Trophoblast cell (in vitro differentiated cells and primary cell): ENCODE data around the gene MSI1.

Experiments
- DNase-seq, 2 donors: peaks; one replicate each; pipeline ENCODE4 v3.0.0-alpha.2; 2016
- H2AFZ ChIP-seq: 2 replicates; pipeline ENCODE4 v1.6.1; 2013; ENCODE audit warnings: low read length, moderate library complexity, mild to moderate bottlenecking; ENCODE audit not compliant: insufficient read depth, poor library complexity
- H2AK5ac ChIP-seq: 2 replicates; pipeline ENCODE4 v1.6.1; 2013; ENCODE audit warnings: mild to moderate bottlenecking, low read length
- H2BK120ac ChIP-seq: 2 replicates; pipeline ENCODE4 v1.6.1; 2013; ENCODE audit warnings: low read length, mild to moderate bottlenecking, moderate library complexity; ENCODE audit not compliant: insufficient read depth, poor library complexity
- H2BK12ac ChIP-seq: 2 replicates; pipeline ENCODE4 v1.6.1; 2013; ENCODE audit warnings: mild to moderate bottlenecking, low read length, moderate library complexity
- H2BK5ac ChIP-seq: 2 replicates; pipeline ENCODE4 v1.6.1; 2013; ENCODE audit warnings: low read length, low read depth, moderate library complexity, mild to moderate bottlenecking; ENCODE audit not compliant: poor library complexity
- H3K14ac ChIP-seq: 2 replicates; pipeline ENCODE4 v1.6.1; 2013; ENCODE audit warnings: mild to moderate bottlenecking, low read length
- H3K18ac ChIP-seq: 2 replicates; pipeline ENCODE4 v1.6.1; 2013; ENCODE audit warnings: mild to moderate bottlenecking, low read length
- H3K23ac ChIP-seq: 2 replicates; pipeline ENCODE4 v1.6.1; 2013; ENCODE audit warnings: low read length
- H3K27ac ChIP-seq: 2 replicates; pipeline ENCODE4 v1.5.1; 2013; ENCODE audit warnings: low read depth, mild to moderate bottlenecking, inconsistent platforms, low read length, moderate library complexity
- H3K27me3 ChIP-seq: 2 replicates; pipeline ENCODE4 v1.6.1; 2013; ENCODE audit warnings: inconsistent platforms, mild to moderate bottlenecking, low read length, moderate library complexity; ENCODE audit not compliant: insufficient read depth
- H3K36me3 ChIP-seq, 2 experiments: 1 replicate in 1 of 2; 2 replicates in 1 of 2; pipeline ENCODE4 v1.6.1; 2013; ENCODE audit warnings: low read length in 2 of 2, mild to moderate bottlenecking in 2 of 2, moderate library complexity in 1 of 2; ENCODE audit not compliant: insufficient read depth in 2 of 2, control insufficient read depth in 1 of 2
- H3K4ac ChIP-seq: 2 replicates; pipeline ENCODE4 v1.6.1; 2013; ENCODE audit warnings: low read depth, mild to moderate bottlenecking, low read length, moderate library complexity
- H3K4me1 ChIP-seq, 2 experiments: 1 replicate in 1 of 2; 2 replicates in 1 of 2; pipeline ENCODE4 v1.6.1; 2013; ENCODE audit warnings: low read length in 2 of 2, mild to moderate bottlenecking in 2 of 2, moderate library complexity in 1 of 2; ENCODE audit not compliant: insufficient read depth in 2 of 2, control insufficient read depth in 1 of 2
- H3K4me2 ChIP-seq: 2 replicates; pipeline ENCODE4 v1.6.1; 2013; ENCODE audit warnings: inconsistent platforms, mild to moderate bottlenecking, low read length, moderate library complexity
- H3K4me3 ChIP-seq: 2 replicates; pipeline ENCODE4 v1.5.1; 2013; ENCODE audit warnings: mild to moderate bottlenecking, low read depth, low read length, inconsistent platforms
- H3K79me1 ChIP-seq: one replicate; pipeline ENCODE4 v1.6.1; 2013; ENCODE audit warnings: low read length
- H3K79me2 ChIP-seq: 2 replicates; pipeline ENCODE4 v1.6.1; 2013; ENCODE audit warnings: low read length, mild to moderate bottlenecking; ENCODE audit not compliant: control insufficient read depth, insufficient read depth, poor library complexity
- H3K9ac ChIP-seq: 2 replicates; pipeline ENCODE4 v1.6.1; 2013; ENCODE audit warnings: mild to moderate bottlenecking, low read length
- H3K9me3 ChIP-seq: 2 replicates; pipeline ENCODE4 v1.6.1; 2013; ENCODE audit warnings: low read depth, mild to moderate bottlenecking, control low read depth, inconsistent platforms, low read length; ENCODE audit not compliant: insufficient read depth
- H4K12ac ChIP-seq: 2 replicates; pipeline ENCODE4 v1.6.1; 2013; ENCODE audit warnings: low read depth, mild to moderate bottlenecking, low read length, moderate library complexity
- H4K8ac ChIP-seq: 2 replicates; pipeline ENCODE4 v1.6.1; 2013; ENCODE audit warnings: low read depth, mild to moderate bottlenecking, low read length, moderate library complexity
- H4K91ac ChIP-seq: one replicate; pipeline ENCODE4 v1.6.1; 2013; ENCODE audit warnings: low read depth, mild to moderate bottlenecking, low read length, moderate library complexity
- WGBS: extraction: QIAGEN DNeasy Blood & Tissue Kit; methylation state at CpG from one replicate; pipeline ENCODE4 v1.1.7; 2013; ENCODE audit warnings: missing lambda C conversion rate; ENCODE audit not compliant: insufficient read length, insufficient coverage; ENCODE audit errors: extremely low coverage; 5-methylcytosine and 5-hydroxymethylcytosine counted together

Gene MSI1

GRCh38 chr12:120352117-120352516, 16.8 kb downstream of the MSI1 start:
- H3K79me2 ChIP-seq, result no peaks in the 10 kb centered on the region
- WGBS, result no CpG with 5 or more reads among the region's 5 CpGs
- no peaks in the 10 kb centered on the region for H3K27me3 ChIP-seq

GRCh38 chr12:120350576-120351350, 18.2 kb downstream of the MSI1 start:
- no peaks in the 10 kb centered on the region for H3K79me1 ChIP-seq
- no peak overlapping the region for H2BK5ac ChIP-seq
- peaks cover 2% of the 10 kb centered on the region for H3K9me3 ChIP-seq
- no peak overlapping the region for H3K14ac ChIP-seq
- no peaks in the 10 kb centered on the region for H3K27me3 ChIP-seq
- WGBS, result no CpG with 5 or more reads among the region's 19 CpGs
- no peak overlapping the region for H2AK5ac ChIP-seq
- no peak overlapping the region for H3K4me2 ChIP-seq
- H3K79me2 ChIP-seq, result no peaks in the 10 kb centered on the region
- no peak overlapping the region for H2AFZ ChIP-seq
- H4K91ac ChIP-seq, result no peak overlapping the region
- no peak overlapping the region for H4K8ac ChIP-seq
- no peak for DNase-seq
- no peak overlapping the region for H2BK12ac ChIP-seq
- peaks cover 0 to 2% of the 10 kb centered on the region in 2 experiments for H3K4me1 ChIP-seq
- no peak overlapping the region for H3K9ac ChIP-seq
- H3K18ac ChIP-seq, result no peak overlapping the region
- peak overlapping the region; percentile 44 for H4K12ac ChIP-seq
- no peak overlapping the region for H2BK120ac ChIP-seq
- no peak overlapping the region for H3K4ac ChIP-seq
- no peak overlapping the region for H3K23ac ChIP-seq
- no peak overlapping the region for H3K4me3 ChIP-seq
- no peak overlapping the region for H3K27ac ChIP-seq
- peaks cover 23 to 27% of the 10 kb centered on the region in 2 experiments for H3K36me3 ChIP-seq

More at GRCh38 chr12:120352117-120352516, 16.8 kb downstream of the MSI1 start:
- Histone ChIP-seq H4K8ac (no peak overlapping the region), H3K79me1 (no peaks in the 10 kb centered on the region), H4K12ac (no peak overlapping the region), H4K91ac (no peak overlapping the region), H3K23ac (no peak overlapping the region), H3K4ac (no peak overlapping the region), H3K18ac (no peak overlapping the region), H2AK5ac (no peak overlapping the region), H3K9ac (no peak overlapping the region), H3K9me3 (peaks cover 2% of the 10 kb centered on the region), H2AFZ (no peak overlapping the region), H3K14ac (no peak overlapping the region), H2BK5ac (no peak overlapping the region), H3K36me3 (peaks cover 21 to 29% of the 10 kb centered on the region in 2 experiments), H3K4me1 (peaks cover 2 to 3% of the 10 kb centered on the region in 2 experiments), H3K4me2 (no peak overlapping the region), H2BK120ac (no peak overlapping the region), H3K4me3 (no peak overlapping the region), H2BK12ac (no peak overlapping the region), H3K27ac (no peak overlapping the region)
- DNase-seq, result no peak

- WGBS, result no CpG with 5 or more reads among the region's 11 CpGs
- no peak overlapping the region for H4K8ac ChIP-seq
These were observed 21.2 kb downstream of the MSI1 start for GRCh38 chr12:120347766-120348165.

GRCh38 chr12:120346681-120347080, 22.3 kb downstream of the MSI1 start:
- H3K4me3 ChIP-seq, result no peak overlapping the region
- H3K4ac ChIP-seq, result no peak overlapping the region

More at GRCh38 chr12:120347766-120348165, 21.2 kb downstream of the MSI1 start:
- peaks cover 0 to 2% of the 10 kb centered on the region in 2 experiments for H3K4me1 ChIP-seq
- peaks cover 2% of the 10 kb centered on the region for H3K9me3 ChIP-seq
- no peak overlapping the region for H2BK5ac ChIP-seq
- no peak for DNase-seq
- H3K4me2 ChIP-seq, result no peak overlapping the region
- no peak overlapping the region for H2AFZ ChIP-seq
- H3K23ac ChIP-seq, result no peak overlapping the region
- no peaks in the 10 kb centered on the region for H3K79me1 ChIP-seq
- no peak overlapping the region for H4K91ac ChIP-seq
- H3K9ac ChIP-seq, result no peak overlapping the region
- H3K27me3 ChIP-seq, result no peaks in the 10 kb centered on the region
- H3K4me3 ChIP-seq, result peak overlapping the region; percentile 10
- peaks cover 31 to 39% of the 10 kb centered on the region in 2 experiments for H3K36me3 ChIP-seq
- no peak overlapping the region for H4K12ac ChIP-seq
- no peak overlapping the region for H3K18ac ChIP-seq
- H2BK120ac ChIP-seq, result no peak overlapping the region
- H2BK12ac ChIP-seq, result no peak overlapping the region
- no peak overlapping the region for H2AK5ac ChIP-seq
- no peak overlapping the region for H3K27ac ChIP-seq
- no peak overlapping the region for H3K4ac ChIP-seq
- no peak overlapping the region for H3K14ac ChIP-seq
- H3K79me2 ChIP-seq, result no peaks in the 10 kb centered on the region

More at GRCh38 chr12:120346681-120347080, 22.3 kb downstream of the MSI1 start:
- Histone ChIP-seq H3K79me2 (no peaks in the 10 kb centered on the region), H3K23ac (no peak overlapping the region), H3K36me3 (peaks cover 31 to 37% of the 10 kb centered on the region in 2 experiments), H3K18ac (no peak overlapping the region), H4K8ac (no peak overlapping the region), H3K4me2 (no peak overlapping the region), H3K14ac (no peak overlapping the region), H3K9ac (no peak overlapping the region), H2BK12ac (no peak overlapping the region), H3K27me3 (no peaks in the 10 kb centered on the region), H3K27ac (no peak overlapping the region), H2AFZ (no peak overlapping the region), H4K12ac (no peak overlapping the region), H4K91ac (no peak overlapping the region), H2AK5ac (no peak overlapping the region), H2BK120ac (no peak overlapping the region), H2BK5ac (no peak overlapping the region), H3K79me1 (no peaks in the 10 kb centered on the region), H3K4me1 (peaks cover 0 to 2% of the 10 kb centered on the region in 2 experiments), H3K9me3 (peaks cover 2% of the 10 kb centered on the region)
- no CpG with 5 or more reads among the region's 7 CpGs for WGBS
- DNase-seq, result no peak
